Measurements from ENCODE around the gene MRPL23.

- TF ChIP-seq CTCF (conservative IDR thresholded peaks at IDR 0.05) (no peak), EZH2 (IDR thresholded peaks at IDR 0.05; ENCODE audit: low read depth) (no peak)
Observed at GRCh38 chr11:1987024-1987423, 39.9 kb downstream of the MRPL23 start.
